B cell (primary cell): ENCODE data around the gene EVPL. TPM values are rescaled to one million over a fixed set of nuclear protein-coding genes. Genes with fewer than 3 reads are reported as not detected.

Experiments used
- ATAC-seq: fragments of 200-7000 bp; cut with Tn5 transposase; one replicate; pipeline ENCODE4 v1.10.0; 2021; ENCODE audit warnings: low read depth, mild to moderate bottlenecking, moderate number of reproducible peaks, moderate library complexity
- CTCF ChIA-PET: fragments of 350-600 bp; sonication (Branson Sonifier 250); formaldehyde crosslinking; loops from one replicate; lab custom pipeline; 2021; ENCODE audit warnings: antibody characterized with exemption, inconsistent platforms; lab: Charles Lee
- POLR2A ChIA-PET: fragments of 350-600 bp; sonication (Branson Sonifier 250); formaldehyde crosslinking; loops from one replicate; lab custom pipeline; 2021; ENCODE audit warnings: antibody characterized with exemption; lab: Charles Lee
- DNase-seq: peaks from one replicate; pipeline ENCODE4 v3.0.0; 2013
- H2AFZ ChIP-seq: 2 replicates; pipeline ENCODE4 v1.6.1; 2012; ENCODE audit warnings: mild to moderate bottlenecking, low read depth, low read length; ENCODE audit not compliant: insufficient read depth, poor library complexity, severe bottlenecking
- H3K27ac ChIP-seq, 2 donors: 1 replicate in 1 of 2; 2 replicates in 1 of 2; pipeline ENCODE4 v1.5.1; 2012 to 2013; ENCODE audit warnings: low read length in 2 of 2, mild to moderate bottlenecking in 2 of 2, moderate library complexity in 1 of 2
- H3K27me3 ChIP-seq, 4 experiments: fragments of 200-600 bp in 1 of 4; sonication (generic) in 1 of 4; replicated peaks in 1 of 4; 1 replicate in 2 of 4; 2 replicates in 2 of 4; pipeline versions ENCODE4 v1.6.1 to v1.7.0; 2013 to 2016; ENCODE audit warnings: low read length in 3 of 4, mild to moderate bottlenecking in 2 of 4, mixed read lengths in 1 of 4, moderate library complexity in 1 of 4; ENCODE audit not compliant: insufficient read depth in 4 of 4, control insufficient read depth in 3 of 4; ENCODE audit errors: control extremely low read depth in 1 of 4
- H3K36me3 ChIP-seq, 2 experiments: replicated peaks in 1 of 2; 1 replicate in 1 of 2; 2 replicates in 1 of 2; pipeline versions ENCODE4 v1.6.1 to v1.7.1; 2013; ENCODE audit warnings: low read length in 1 of 2; ENCODE audit not compliant: insufficient read depth in 2 of 2, control insufficient read depth in 1 of 2; ENCODE audit errors: control extremely low read depth in 1 of 2, extremely low read depth in 1 of 2
- H3K4me1 ChIP-seq, 2 donors: fragments of 200-600 bp in 1 of 2; sonication (generic) in 1 of 2; 1 replicate in 1 of 2; 2 replicates in 1 of 2; pipeline versions ENCODE4 v1.5.1 to v1.6.1; 2013 to 2017; ENCODE audit warnings: low read length in 2 of 2; ENCODE audit not compliant: control insufficient read depth in 2 of 2, insufficient read depth in 2 of 2
- H3K4me2 ChIP-seq: replicated peaks from 2 replicates; pipeline ENCODE3; 2012; ENCODE audit warnings: mild to moderate bottlenecking, low read depth, low read length; ENCODE audit not compliant: poor library complexity, severe bottlenecking
- H3K4me3 ChIP-seq, 5 experiments: fragments of 200-600 bp in 1 of 5; sonication (generic) in 1 of 5; 1 replicate in 3 of 5; 2 replicates in 2 of 5; pipeline versions ENCODE4 v1.5.1 to v1.7.0; 2011 to 2016; ENCODE audit warnings: low read length in 4 of 5, mild to moderate bottlenecking in 4 of 5, low read depth in 2 of 5, control low read depth in 1 of 5, moderate library complexity in 1 of 5; ENCODE audit not compliant: insufficient read depth in 1 of 5; ENCODE audit errors: control extremely low read depth in 1 of 5, extremely low read depth in 1 of 5
- H3K79me2 ChIP-seq: fragments of 200-600 bp; sonication (generic); one replicate; pipeline ENCODE4 v1.6.0; 2016; ENCODE audit warnings: low read length; ENCODE audit not compliant: control insufficient read depth, insufficient read depth
- H3K9ac ChIP-seq: fragments of 200-600 bp; sonication (generic); 2 replicates; pipeline ENCODE4 v1.6.1; 2017; ENCODE audit warnings: mild to moderate bottlenecking, low read length, moderate library complexity
- H3K9me3 ChIP-seq, 3 donors: one replicate each; pipeline versions ENCODE4 v1.6.1 to v1.7.1; 2013; ENCODE audit warnings: low read length in 2 of 3; ENCODE audit not compliant: control insufficient read depth in 2 of 3, insufficient read depth in 1 of 3; ENCODE audit errors: control extremely low read depth in 1 of 3
- H4K20me1 ChIP-seq: 2 replicates; pipeline ENCODE4 v1.6.0; 2012; ENCODE audit warnings: mild to moderate bottlenecking, low read length; ENCODE audit not compliant: insufficient read depth, control insufficient read depth, poor library complexity, severe bottlenecking
- H3K27ac Mint-ChIP-seq: one replicate; pipeline ENCODE4 v1.8.0; 2021; ENCODE audit warnings: mixed read lengths
- H3K27me3 Mint-ChIP-seq: one replicate; pipeline ENCODE4 v1.8.0; 2021; ENCODE audit warnings: mixed read lengths
- H3K4me1 Mint-ChIP-seq: one replicate; pipeline ENCODE4 v1.8.0; 2021; ENCODE audit warnings: mixed read lengths
- H3K4me3 Mint-ChIP-seq: one replicate; pipeline ENCODE4 v1.8.0; 2021; ENCODE audit warnings: mixed read lengths
- H3K9me3 Mint-ChIP-seq: one replicate; pipeline ENCODE4 v1.8.0; 2022; ENCODE audit warnings: mixed read lengths; ENCODE audit not compliant: insufficient read depth
- EZH2 ChIP-seq: IDR thresholded peaks from 2 replicates; pipeline ENCODE4 v1.6.1; 2012; ENCODE audit warnings: borderline replicate concordance, low read depth, mild to moderate bottlenecking, moderate library complexity, low read length; ENCODE audit not compliant: insufficient read depth, poor library complexity, severe bottlenecking
- WGBS: methylation state at CpG from one replicate; pipeline ENCODE4 v1.1.5; 2013; ENCODE audit warnings: missing lambda C conversion rate; ENCODE audit not compliant: insufficient coverage; 5-methylcytosine and 5-hydroxymethylcytosine counted together
- intact Hi-C: fragments of 100-400 bp; cut with micrococcal nuclease; formaldehyde crosslinking; loops from one replicate; pipeline ENCODE4 v1.10.0; 2022
- polyA plus RNA-seq: library from polyadenylated mRNA; depleted of rRNA; stranded (reverse); fragments of >200 nt; gene quantifications from 2 replicates; pipeline ENCODE4 v1.2.3, GENCODE V29; 2012
- total RNA-seq, 2 donors: library from RNA; stranded (reverse); fragments of 120-200 nt in 1 of 2; gene quantifications; 1 replicate in 1 of 2; 2 replicates in 1 of 2; pipeline versions ENCODE4 v1.2.3 to v1.2.4, GENCODE V29; 2013 to 2022
- TF ChIP-seq, protein P1 (sequence below): fragments of 200-600 bp; IDR thresholded peaks from one replicate; pipeline ENCODE4 v1.8.0; 2022; ENCODE audit warnings: antibody characterized with exemption, mild to moderate bottlenecking

The EVPL gene
- total and polyA plus RNA-seq, 2 donors (not counting 1 experiment from before 2014, with no cell fraction given) = not detected

DNA sequence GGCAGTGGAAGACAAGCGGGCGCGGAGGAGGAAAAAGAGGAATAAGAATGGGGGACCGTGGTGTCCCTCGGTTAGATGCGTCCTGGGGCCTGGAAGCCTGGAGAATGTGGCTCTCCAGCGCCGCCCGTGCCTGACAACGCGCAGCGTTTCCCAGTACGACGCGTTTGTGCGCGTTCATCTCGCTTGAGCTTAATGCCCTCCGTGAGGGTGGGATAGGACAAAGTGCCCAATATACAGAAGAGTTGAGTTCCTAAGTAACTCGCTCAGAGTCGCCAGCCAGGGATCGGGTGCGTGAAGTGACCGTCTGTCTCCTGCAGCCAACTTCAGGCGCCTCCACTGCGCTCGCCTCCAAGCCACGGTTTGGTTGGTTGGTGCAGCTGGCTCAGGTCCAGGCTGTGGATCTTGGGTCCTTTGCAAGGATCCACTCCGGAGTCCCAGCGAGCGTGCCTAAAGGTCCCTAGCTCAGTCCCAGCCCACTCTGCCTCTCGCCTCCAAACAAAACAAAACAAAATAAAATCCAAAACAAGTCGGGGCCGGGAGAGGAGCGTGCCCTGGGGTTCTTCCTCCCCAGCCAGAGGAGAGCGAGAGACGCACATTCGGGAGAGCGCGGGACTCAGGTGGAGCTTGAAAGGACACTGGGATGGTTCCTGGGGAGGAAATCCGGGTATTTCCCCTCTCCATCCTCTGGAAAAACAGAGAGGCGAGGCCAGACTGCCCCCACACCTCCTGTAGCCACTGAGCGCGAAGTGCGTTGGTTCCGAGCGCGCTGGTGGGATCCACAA, 48.4 kb upstream of the EVPL start:
- H3K27me3 Mint-ChIP-seq = peaks cover 31% of the 10 kb centered on the region
- H3K27ac Mint-ChIP-seq = peak overlapping the region; percentile 59
- Histone ChIP-seq H3K4me3 (peak overlapping the region in 2 of 5 experiments; percentile 8 to 18), H3K27ac (no peak overlapping the region), H3K9me3 (peaks cover 0 to 21% (median 0%) of the 10 kb centered on the region in 3 donors), H4K20me1 (no peaks in the 10 kb centered on the region), H3K9ac (peak overlapping the region; percentile 14), H3K36me3 (no peaks in the 10 kb centered on the region), H3K79me2 (peaks cover 27% of the 10 kb centered on the region), H3K4me2 (peak overlapping the region; percentile 63), H2AFZ (peak overlapping the region; percentile 59), H3K4me1 (peaks cover 64 to 69% of the 10 kb centered on the region in 2 donors), H3K27me3 (peaks cover 0 to 64% (median 44%) of the 10 kb centered on the region in 4 experiments)
- no peaks in the 10 kb centered on the region for H3K9me3 Mint-ChIP-seq
- ChIA-PET POLR2A (no interaction called here), CTCF (no interaction called here)
- TF ChIP-seq, protein P1, sequence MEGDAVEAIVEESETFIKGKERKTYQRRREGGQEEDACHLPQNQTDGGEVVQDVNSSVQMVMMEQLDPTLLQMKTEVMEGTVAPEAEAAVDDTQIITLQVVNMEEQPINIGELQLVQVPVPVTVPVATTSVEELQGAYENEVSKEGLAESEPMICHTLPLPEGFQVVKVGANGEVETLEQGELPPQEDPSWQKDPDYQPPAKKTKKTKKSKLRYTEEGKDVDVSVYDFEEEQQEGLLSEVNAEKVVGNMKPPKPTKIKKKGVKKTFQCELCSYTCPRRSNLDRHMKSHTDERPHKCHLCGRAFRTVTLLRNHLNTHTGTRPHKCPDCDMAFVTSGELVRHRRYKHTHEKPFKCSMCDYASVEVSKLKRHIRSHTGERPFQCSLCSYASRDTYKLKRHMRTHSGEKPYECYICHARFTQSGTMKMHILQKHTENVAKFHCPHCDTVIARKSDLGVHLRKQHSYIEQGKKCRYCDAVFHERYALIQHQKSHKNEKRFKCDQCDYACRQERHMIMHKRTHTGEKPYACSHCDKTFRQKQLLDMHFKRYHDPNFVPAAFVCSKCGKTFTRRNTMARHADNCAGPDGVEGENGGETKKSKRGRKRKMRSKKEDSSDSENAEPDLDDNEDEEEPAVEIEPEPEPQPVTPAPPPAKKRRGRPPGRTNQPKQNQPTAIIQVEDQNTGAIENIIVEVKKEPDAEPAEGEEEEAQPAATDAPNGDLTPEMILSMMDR = no peak
- TF ChIP-seq EZH2 = no peak
- DNase-seq (no peak), ATAC-seq (no peak)
- peak overlapping the region; percentile 85 for H3K4me3 Mint-ChIP-seq
- 14% methylated on average over 41 of the region's 48 CpGs for WGBS
- intact Hi-C loops = no loop called here
- peaks cover 63% of the 10 kb centered on the region for H3K4me1 Mint-ChIP-seq
